ENCODE results near the gene PADI1.

Gene PADI1

GRCh38 chr1:17184161-17184665 is 20.7 kb upstream of the PADI1 start:
- DNase-seq (ENCODE audit: low read depth) = no peak
- H3K27me3 ChIP-seq (replicated peaks; ENCODE audit: control insufficient read depth, insufficient read depth, low read length) = peaks cover 10% of the 10 kb centered on the region
- H3K36me3 ChIP-seq (ENCODE audit: control insufficient read depth, insufficient read depth, low read length, severe bottlenecking) = no peaks in the 10 kb centered on the region
- H3K4me3 ChIP-seq (ENCODE audit: low read length) = no peak overlapping the region
- peaks cover 20% of the 10 kb centered on the region for H3K9me3 ChIP-seq (ENCODE audit: control insufficient read depth, low read length)
- no peak overlapping the region for H3K9ac ChIP-seq (ENCODE audit: low read length)
- H3K4me1 ChIP-seq (ENCODE audit: control insufficient read depth, insufficient read depth, low read length) = no peaks in the 10 kb centered on the region

GRCh38 chr1:17184822-17185484 is 20.0 kb upstream of the PADI1 start:
- Histone ChIP-seq H3K4me3 (ENCODE audit: low read length) (no peak overlapping the region), H3K36me3 (ENCODE audit: control insufficient read depth, insufficient read depth, low read length, severe bottlenecking) (no peaks in the 10 kb centered on the region), H3K4me1 (ENCODE audit: control insufficient read depth, insufficient read depth, low read length) (no peaks in the 10 kb centered on the region), H3K27me3 (replicated peaks; ENCODE audit: control insufficient read depth, insufficient read depth, low read length) (peaks cover 10% of the 10 kb centered on the region), H3K9ac (ENCODE audit: low read length) (no peak overlapping the region), H3K9me3 (ENCODE audit: control insufficient read depth, low read length) (peaks cover 18% of the 10 kb centered on the region)
- DNase-seq (ENCODE audit: low read depth) = no peak

GRCh38 chr1:17185485-17185860 is 19.5 kb upstream of the PADI1 start:
- peaks cover 3% of the 10 kb centered on the region for H3K4me1 ChIP-seq (ENCODE audit: control insufficient read depth, insufficient read depth, low read length)
- H3K36me3 ChIP-seq (ENCODE audit: control insufficient read depth, insufficient read depth, low read length, severe bottlenecking) = no peaks in the 10 kb centered on the region
- no peak for DNase-seq (ENCODE audit: low read depth)
- H3K27me3 ChIP-seq (replicated peaks; ENCODE audit: control insufficient read depth, insufficient read depth, low read length) = peaks cover 10% of the 10 kb centered on the region
- H3K9me3 ChIP-seq (ENCODE audit: control insufficient read depth, low read length) = peaks cover 13% of the 10 kb centered on the region
- H3K9ac ChIP-seq (ENCODE audit: low read length) = no peak overlapping the region
- no peak overlapping the region for H3K4me3 ChIP-seq (ENCODE audit: low read length)

DNA sequence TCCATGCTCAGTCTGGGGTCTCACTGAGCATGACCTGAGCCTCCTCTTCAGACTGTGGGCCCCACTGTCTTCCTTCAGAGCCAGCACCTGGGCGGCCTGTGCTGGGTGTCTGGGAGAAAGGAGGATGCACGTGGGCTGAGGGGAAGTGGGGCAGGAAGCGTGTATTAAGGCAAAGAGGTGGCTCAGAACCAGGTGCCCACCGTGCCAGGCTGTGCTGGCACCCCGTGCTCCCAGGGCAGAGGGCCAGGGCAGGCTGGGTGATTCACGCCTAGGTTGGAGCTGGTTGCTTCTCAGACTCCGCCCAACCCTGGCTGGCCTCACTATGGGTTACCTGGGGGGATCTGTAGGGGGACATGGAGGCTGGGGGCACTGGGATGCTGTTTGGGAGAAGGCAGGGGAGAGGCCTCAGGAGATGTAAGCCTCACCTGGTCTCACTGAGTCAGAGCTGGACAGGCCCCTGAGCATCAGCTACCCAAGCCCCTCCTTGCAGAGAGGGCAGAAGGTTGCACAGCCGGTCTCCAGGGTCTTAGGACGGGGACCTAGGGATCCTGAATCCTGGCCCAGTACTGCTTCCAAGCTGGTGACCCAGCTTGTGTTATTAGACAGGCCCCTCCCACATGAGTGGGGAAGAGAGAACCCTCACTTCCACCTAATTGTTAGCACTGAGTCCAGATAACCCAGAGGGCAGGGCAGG is 18.6 kb upstream of the PADI1 start:
- peaks cover 3% of the 10 kb centered on the region for H3K4me1 ChIP-seq (ENCODE audit: control insufficient read depth, insufficient read depth, low read length)
- peaks cover 8% of the 10 kb centered on the region for H3K9me3 ChIP-seq (ENCODE audit: control insufficient read depth, low read length)
- no peaks in the 10 kb centered on the region for H3K36me3 ChIP-seq (ENCODE audit: control insufficient read depth, insufficient read depth, low read length, severe bottlenecking)
- no peak overlapping the region for H3K9ac ChIP-seq (ENCODE audit: low read length)
- no peak for DNase-seq (ENCODE audit: low read depth)
- no peak overlapping the region for H3K4me3 ChIP-seq (ENCODE audit: low read length)
- peaks cover 10% of the 10 kb centered on the region for H3K27me3 ChIP-seq (replicated peaks; ENCODE audit: control insufficient read depth, insufficient read depth, low read length)

- Histone ChIP-seq H3K4me3 (ENCODE audit: low read length) (no peak overlapping the region), H3K9me3 (ENCODE audit: control insufficient read depth, low read length) (peaks cover 8% of the 10 kb centered on the region), H3K9ac (ENCODE audit: low read length) (no peak overlapping the region), H3K36me3 (ENCODE audit: control insufficient read depth, insufficient read depth, low read length, severe bottlenecking) (no peaks in the 10 kb centered on the region), H3K27me3 (replicated peaks; ENCODE audit: control insufficient read depth, insufficient read depth, low read length) (peaks cover 11% of the 10 kb centered on the region), H3K4me1 (ENCODE audit: control insufficient read depth, insufficient read depth, low read length) (peaks cover 3% of the 10 kb centered on the region)
- no peak for DNase-seq (ENCODE audit: low read depth)
Measured at GRCh38 chr1:17187051-17187450, 17.9 kb upstream of the PADI1 start.

GRCh38 chr1:17188217-17188616 is 16.7 kb upstream of the PADI1 start:
- no peak overlapping the region for H3K9ac ChIP-seq (ENCODE audit: low read length)
- H3K9me3 ChIP-seq (ENCODE audit: control insufficient read depth, low read length) = peaks cover 8% of the 10 kb centered on the region
- peaks cover 8% of the 10 kb centered on the region for H3K4me1 ChIP-seq (ENCODE audit: control insufficient read depth, insufficient read depth, low read length)
- no peak for DNase-seq (ENCODE audit: low read depth)
- H3K36me3 ChIP-seq (ENCODE audit: control insufficient read depth, insufficient read depth, low read length, severe bottlenecking) = no peaks in the 10 kb centered on the region
- H3K27me3 ChIP-seq (replicated peaks; ENCODE audit: control insufficient read depth, insufficient read depth, low read length) = peaks cover 20% of the 10 kb centered on the region
- no peak overlapping the region for H3K4me3 ChIP-seq (ENCODE audit: low read length)

GRCh38 chr1:17188889-17189631 is 15.9 kb upstream of the PADI1 start:
- no peaks in the 10 kb centered on the region for H3K36me3 ChIP-seq (ENCODE audit: control insufficient read depth, insufficient read depth, low read length, severe bottlenecking)
- peaks cover 8% of the 10 kb centered on the region for H3K4me1 ChIP-seq (ENCODE audit: control insufficient read depth, insufficient read depth, low read length)
- peaks cover 8% of the 10 kb centered on the region for H3K9me3 ChIP-seq (ENCODE audit: control insufficient read depth, low read length)
- no peak overlapping the region for H3K4me3 ChIP-seq (ENCODE audit: low read length)
- no peak overlapping the region for H3K9ac ChIP-seq (ENCODE audit: low read length)
- H3K27me3 ChIP-seq (replicated peaks; ENCODE audit: control insufficient read depth, insufficient read depth, low read length) = peaks cover 24% of the 10 kb centered on the region
- DNase-seq (ENCODE audit: low read depth) = no peak

DNA sequence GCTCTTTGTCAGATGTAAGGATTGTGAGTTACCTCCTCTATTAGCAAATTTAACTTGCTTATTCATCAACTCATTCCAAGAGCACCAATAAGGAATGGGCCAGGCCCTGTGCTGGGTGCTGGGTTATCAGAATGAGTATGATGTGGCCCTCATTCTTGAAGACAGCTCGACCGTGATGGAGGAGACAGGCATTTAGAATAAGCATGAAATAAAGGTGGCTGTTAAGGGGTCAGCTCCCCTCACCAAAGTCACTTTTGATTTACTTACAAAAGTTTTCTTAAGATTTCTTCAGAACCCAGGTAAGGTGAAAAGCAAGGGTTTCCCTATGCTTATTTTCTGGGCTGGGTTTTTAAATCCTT is 15.3 kb upstream of the PADI1 start:
- peaks cover 25% of the 10 kb centered on the region for H3K27me3 ChIP-seq (replicated peaks; ENCODE audit: control insufficient read depth, insufficient read depth, low read length)
- H3K36me3 ChIP-seq (ENCODE audit: control insufficient read depth, insufficient read depth, low read length, severe bottlenecking) = no peaks in the 10 kb centered on the region
- peaks cover 8% of the 10 kb centered on the region for H3K9me3 ChIP-seq (ENCODE audit: control insufficient read depth, low read length)
- DNase-seq (ENCODE audit: low read depth) = no peak
- no peak overlapping the region for H3K4me3 ChIP-seq (ENCODE audit: low read length)
- peaks cover 8% of the 10 kb centered on the region for H3K4me1 ChIP-seq (ENCODE audit: control insufficient read depth, insufficient read depth, low read length)
- no peak overlapping the region for H3K9ac ChIP-seq (ENCODE audit: low read length)

GRCh38 chr1:17190010-17190995 is 14.6 kb upstream of the PADI1 start:
- Histone ChIP-seq H3K4me1 (ENCODE audit: control insufficient read depth, insufficient read depth, low read length) (peaks cover 8% of the 10 kb centered on the region), H3K9me3 (ENCODE audit: control insufficient read depth, low read length) (peaks cover 8% of the 10 kb centered on the region), H3K4me3 (ENCODE audit: low read length) (no peak overlapping the region), H3K27me3 (replicated peaks; ENCODE audit: control insufficient read depth, insufficient read depth, low read length) (peaks cover 25% of the 10 kb centered on the region), H3K9ac (ENCODE audit: low read length) (no peak overlapping the region), H3K36me3 (ENCODE audit: control insufficient read depth, insufficient read depth, low read length, severe bottlenecking) (no peaks in the 10 kb centered on the region)
- peak; percentile 87 for DNase-seq (ENCODE audit: low read depth)

DNA sequence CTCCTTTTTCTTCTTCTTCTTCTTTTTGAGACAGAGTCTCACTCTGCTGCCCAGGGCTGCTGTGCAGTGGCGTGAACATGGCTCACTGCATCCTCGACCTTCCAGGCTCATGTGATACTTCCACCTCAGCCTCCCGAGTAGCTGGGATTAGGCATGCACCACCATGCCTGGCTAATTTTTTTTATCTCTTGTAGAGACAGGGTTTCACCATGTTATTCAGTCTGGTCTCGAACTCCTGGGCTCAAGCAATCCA is 13.0 kb upstream of the PADI1 start:
- no peak overlapping the region for H3K9ac ChIP-seq (ENCODE audit: low read length)
- no peaks in the 10 kb centered on the region for H3K36me3 ChIP-seq (ENCODE audit: control insufficient read depth, insufficient read depth, low read length, severe bottlenecking)
- H3K27me3 ChIP-seq (replicated peaks; ENCODE audit: control insufficient read depth, insufficient read depth, low read length) = peaks cover 30% of the 10 kb centered on the region
- H3K4me1 ChIP-seq (ENCODE audit: control insufficient read depth, insufficient read depth, low read length) = peaks cover 8% of the 10 kb centered on the region
- peaks cover 8% of the 10 kb centered on the region for H3K9me3 ChIP-seq (ENCODE audit: control insufficient read depth, low read length)
- no peak for DNase-seq (ENCODE audit: low read depth)
- no peak overlapping the region for H3K4me3 ChIP-seq (ENCODE audit: low read length)

Data from adipocyte (in vitro differentiated cells).